Measurements from ENCODE around the gene KANSL2. TPM values are rescaled to one million over a fixed set of nuclear protein-coding genes. Genes with fewer than 3 reads are reported as not detected.

KANSL2 gene
- total RNA-seq, 1 experiment from 2014 or later, result 56.6 TPM

DNA sequence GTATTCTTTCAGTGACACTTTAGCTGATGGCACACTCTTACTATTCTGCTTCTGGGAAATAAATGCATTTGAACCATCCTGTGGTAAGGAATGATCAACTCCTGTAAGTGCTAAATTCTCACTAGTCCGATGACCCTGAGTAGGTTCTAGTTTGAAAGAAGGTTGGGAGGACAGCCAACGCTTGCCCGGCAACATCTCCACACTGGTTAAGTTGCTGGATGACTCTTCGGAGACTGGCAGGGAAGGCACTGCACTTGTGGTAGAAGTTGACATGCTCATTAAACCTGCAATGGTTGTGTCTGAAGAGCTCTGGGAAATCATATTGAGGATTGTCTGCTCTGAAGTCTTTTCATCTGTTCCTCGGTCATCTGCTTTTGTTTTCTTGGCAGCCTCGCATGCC is 12.0 kb upstream of the KANSL2 start:
- H3K4me1 ChIP-seq (ENCODE audit: insufficient read depth, low read length), result no peaks in the 10 kb centered on the region
- peaks cover 5% of the 10 kb centered on the region for H3K79me2 ChIP-seq (ENCODE audit: insufficient read depth, low read length)
- no peaks in the 10 kb centered on the region for H3K27me3 ChIP-seq (ENCODE audit: insufficient read depth, low read length)
- H4K5ac ChIP-seq (ENCODE audit: insufficient read length, low read depth, low read length), result no peak overlapping the region
- no peak overlapping the region for H2BK5ac ChIP-seq (ENCODE audit: insufficient read length, low read length)
- H2BK20ac ChIP-seq (ENCODE audit: low read depth, low read length, poor library complexity, severe bottlenecking), result no peak overlapping the region
- no peak overlapping the region for H3T11ph ChIP-seq (ENCODE audit: low read length)
- Mint-ChIP-seq H3K27me3 (ENCODE audit: low read depth) (no peaks in the 10 kb centered on the region), H3K27ac (peak overlapping the region in 1 of 3 experiments; percentile 13; a peak in 1 of 7 replicates), H3K4me1 (no peaks in the 10 kb centered on the region), H3K9me3 (no peaks in the 10 kb centered on the region), H3K36me3 (ENCODE audit: insufficient read depth in 1 of 3, low read depth in 3 of 3) (peaks cover 25 to 80% (median 71%) of the 10 kb centered on the region in 3 experiments; a peak in 6 of 7 replicates), H3K4me3 (no peak overlapping the region)
- H3K56ac ChIP-seq (ENCODE audit: insufficient read length, low read depth, low read length), result no peak overlapping the region
- DNase-seq, result no peak
- no peak overlapping the region for H2AFZ ChIP-seq (ENCODE audit: low read length)
- H3K4ac ChIP-seq (ENCODE audit: low read depth, low read length), result no peak overlapping the region
- H3K9ac ChIP-seq (ENCODE audit: extremely low read depth, insufficient read length, low read length), result no peak overlapping the region
- no peak overlapping the region for H2BK12ac ChIP-seq (ENCODE audit: insufficient read length, low read depth, low read length)
- no peaks in the 10 kb centered on the region for H4K20me1 ChIP-seq (ENCODE audit: control insufficient read depth, insufficient read depth, insufficient read length)
- no peak overlapping the region for H3K14ac ChIP-seq (ENCODE audit: insufficient read depth, low read length)
- H3K27ac ChIP-seq (ENCODE audit: insufficient read length, low read depth, low read length), result no peak overlapping the region
- no peak overlapping the region for H3K18ac ChIP-seq (ENCODE audit: insufficient read length, low read depth, low read length)
- H3K23ac ChIP-seq (ENCODE audit: insufficient read length, low read depth, low read length), result no peak overlapping the region
- peaks cover 4% of the 10 kb centered on the region for H3K79me1 ChIP-seq (ENCODE audit: insufficient read depth, low read depth, low read length, poor library complexity, severe bottlenecking)
- H3K23me2 ChIP-seq (ENCODE audit: insufficient read length, low read depth, low read length, poor library complexity, severe bottlenecking), result no peaks in the 10 kb centered on the region
- no peak overlapping the region for H2BK15ac ChIP-seq (ENCODE audit: low read depth, low read length)
- H3K4me2 ChIP-seq (ENCODE audit: insufficient read depth, insufficient read length, low read length), result no peak overlapping the region
- no peak overlapping the region for H2BK120ac ChIP-seq (ENCODE audit: low read depth, low read length, poor library complexity, severe bottlenecking)
- no CpG with 5 or more reads among the region's 6 CpGs for WGBS (ENCODE audit: extremely low coverage, insufficient read length, low lambda C conversion rate)
- no peak overlapping the region for H4K91ac ChIP-seq (ENCODE audit: insufficient read length, low read depth, low read length)
- no peak overlapping the region for H2AK5ac ChIP-seq (ENCODE audit: insufficient read length, low read length)
- TF ChIP-seq, protein P1, sequence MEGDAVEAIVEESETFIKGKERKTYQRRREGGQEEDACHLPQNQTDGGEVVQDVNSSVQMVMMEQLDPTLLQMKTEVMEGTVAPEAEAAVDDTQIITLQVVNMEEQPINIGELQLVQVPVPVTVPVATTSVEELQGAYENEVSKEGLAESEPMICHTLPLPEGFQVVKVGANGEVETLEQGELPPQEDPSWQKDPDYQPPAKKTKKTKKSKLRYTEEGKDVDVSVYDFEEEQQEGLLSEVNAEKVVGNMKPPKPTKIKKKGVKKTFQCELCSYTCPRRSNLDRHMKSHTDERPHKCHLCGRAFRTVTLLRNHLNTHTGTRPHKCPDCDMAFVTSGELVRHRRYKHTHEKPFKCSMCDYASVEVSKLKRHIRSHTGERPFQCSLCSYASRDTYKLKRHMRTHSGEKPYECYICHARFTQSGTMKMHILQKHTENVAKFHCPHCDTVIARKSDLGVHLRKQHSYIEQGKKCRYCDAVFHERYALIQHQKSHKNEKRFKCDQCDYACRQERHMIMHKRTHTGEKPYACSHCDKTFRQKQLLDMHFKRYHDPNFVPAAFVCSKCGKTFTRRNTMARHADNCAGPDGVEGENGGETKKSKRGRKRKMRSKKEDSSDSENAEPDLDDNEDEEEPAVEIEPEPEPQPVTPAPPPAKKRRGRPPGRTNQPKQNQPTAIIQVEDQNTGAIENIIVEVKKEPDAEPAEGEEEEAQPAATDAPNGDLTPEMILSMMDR (conservative IDR thresholded peaks at IDR 0.05), result no peak
- H3K9me3 ChIP-seq (ENCODE audit: control insufficient read depth, low read depth, low read length), result no peaks in the 10 kb centered on the region
- H4K8ac ChIP-seq (replicated peaks; ENCODE audit: insufficient read length, low read depth, low read length), result no peak overlapping the region

All from H9 (cell line).